DND-41 (cell line): Measurements from ENCODE around the gene EIF2S3.

ENCODE experiments used
- ATAC-seq: fragments of 200-7000 bp; cut with Tn5 transposase; 3 replicates; pipeline ENCODE4 v1.9.1; 2021; ENCODE audit warnings: low read depth; ENCODE audit not compliant: insufficient read depth
- DNase-seq: peaks from one replicate; pipeline ENCODE4 v3.0.0-alpha.2; 2020
- H2AFZ ChIP-seq: 2 replicates; pipeline ENCODE4 v1.6.0; 2012; ENCODE audit warnings: low read depth, low read length
- H3K27ac ChIP-seq: 2 replicates; pipeline ENCODE4 v1.5.1; 2012; ENCODE audit warnings: low read length, inconsistent platforms
- H3K27me3 ChIP-seq: fragments of 200-600 bp; sonication (generic); 2 replicates; pipeline ENCODE4 v1.6.0; 2012; ENCODE audit warnings: low read length, mild to moderate bottlenecking, inconsistent platforms; ENCODE audit not compliant: insufficient read depth, poor library complexity
- H3K36me3 ChIP-seq: 2 replicates; pipeline ENCODE4 v1.5.1; 2012; ENCODE audit warnings: low read length, inconsistent platforms; ENCODE audit not compliant: insufficient read depth
- H3K4me1 ChIP-seq: 2 replicates; pipeline ENCODE4 v1.5.1; 2012; ENCODE audit warnings: mild to moderate bottlenecking, low read length; ENCODE audit not compliant: insufficient read depth
- H3K4me2 ChIP-seq: 2 replicates; pipeline ENCODE4 v1.6.0; 2012; ENCODE audit warnings: mild to moderate bottlenecking, moderate library complexity, low read length, inconsistent platforms; ENCODE audit not compliant: insufficient read depth
- H3K4me3 ChIP-seq, 2 experiments: fragments of 200-600 bp in 1 of 2; shearing (Covaris generic) in 1 of 2; 2 replicates each; pipeline ENCODE4 v1.5.1; 2012 to 2016; ENCODE audit warnings: inconsistent platforms in 2 of 2, low read length in 2 of 2, mild to moderate bottlenecking in 2 of 2, low read depth in 1 of 2, moderate library complexity in 1 of 2
- H3K79me2 ChIP-seq: 2 replicates; pipeline ENCODE4 v1.6.0; 2012; ENCODE audit warnings: low read length, inconsistent platforms; ENCODE audit not compliant: insufficient read depth
- H3K9ac ChIP-seq: 2 replicates; pipeline ENCODE4 v1.6.0; 2012; ENCODE audit warnings: low read depth, mild to moderate bottlenecking, inconsistent platforms, low read length, moderate library complexity
- H3K9me3 ChIP-seq: 2 replicates; pipeline ENCODE4 v1.5.1; 2012; ENCODE audit warnings: low read length, moderate library complexity, mild to moderate bottlenecking, inconsistent platforms; ENCODE audit not compliant: insufficient read depth, severe bottlenecking
- H4K20me1 ChIP-seq: 2 replicates; pipeline ENCODE4 v1.6.0; 2012; ENCODE audit warnings: low read length; ENCODE audit not compliant: insufficient read depth
- EZH2 ChIP-seq: IDR thresholded peaks from 3 replicates; pipeline ENCODE4 v1.6.1; 2012; ENCODE audit warnings: borderline replicate concordance, low read depth, mild to moderate bottlenecking, moderate library complexity, low read length, inconsistent platforms; ENCODE audit not compliant: severe bottlenecking
- TF ChIP-seq, protein P1 (sequence below): IDR thresholded peaks from 2 replicates; pipeline ENCODE4 v1.5.1; 2012; ENCODE audit warnings: borderline replicate concordance, low read length, moderate library complexity, mild to moderate bottlenecking; ENCODE audit not compliant: poor library complexity, severe bottlenecking; ENCODE audit errors: extremely low read depth

Gene EIF2S3

DNA sequence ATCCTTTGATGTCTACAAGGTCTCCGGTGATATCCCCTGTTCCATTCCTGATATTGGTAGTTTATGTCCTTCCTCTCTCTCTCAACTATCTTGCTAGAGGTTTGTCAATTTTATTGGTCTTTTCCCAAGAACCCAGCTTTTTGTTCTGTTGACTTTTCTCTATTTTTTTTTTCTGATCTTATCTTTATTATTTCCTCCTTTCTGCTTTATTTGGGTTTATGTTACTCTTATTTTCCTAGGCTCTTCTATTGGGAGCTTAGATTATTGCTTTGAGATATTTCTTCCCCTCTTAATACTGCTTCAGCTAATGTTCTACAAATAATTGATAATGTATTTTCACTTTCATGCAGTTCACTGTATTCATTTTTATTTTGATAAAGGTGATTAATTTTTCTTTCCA is 44.2 kb downstream of the EIF2S3 start:
- Histone ChIP-seq H3K9ac (no peak overlapping the region), H3K4me1 (peaks cover 5% of the 10 kb centered on the region; the same call in 1 of the 2 replicates), H3K79me2 (no peaks in the 10 kb centered on the region), H3K9me3 (no peaks in the 10 kb centered on the region), H3K36me3 (no peaks in the 10 kb centered on the region), H4K20me1 (no peaks in the 10 kb centered on the region), H3K27ac (no peak overlapping the region), H3K4me3 (no peak overlapping the region), H3K4me2 (no peak overlapping the region), H3K27me3 (no peaks in the 10 kb centered on the region), H2AFZ (no peak overlapping the region)
- DNase-seq (no peak), ATAC-seq (no peak)
- TF ChIP-seq EZH2, result no peak
- TF ChIP-seq, protein P1, sequence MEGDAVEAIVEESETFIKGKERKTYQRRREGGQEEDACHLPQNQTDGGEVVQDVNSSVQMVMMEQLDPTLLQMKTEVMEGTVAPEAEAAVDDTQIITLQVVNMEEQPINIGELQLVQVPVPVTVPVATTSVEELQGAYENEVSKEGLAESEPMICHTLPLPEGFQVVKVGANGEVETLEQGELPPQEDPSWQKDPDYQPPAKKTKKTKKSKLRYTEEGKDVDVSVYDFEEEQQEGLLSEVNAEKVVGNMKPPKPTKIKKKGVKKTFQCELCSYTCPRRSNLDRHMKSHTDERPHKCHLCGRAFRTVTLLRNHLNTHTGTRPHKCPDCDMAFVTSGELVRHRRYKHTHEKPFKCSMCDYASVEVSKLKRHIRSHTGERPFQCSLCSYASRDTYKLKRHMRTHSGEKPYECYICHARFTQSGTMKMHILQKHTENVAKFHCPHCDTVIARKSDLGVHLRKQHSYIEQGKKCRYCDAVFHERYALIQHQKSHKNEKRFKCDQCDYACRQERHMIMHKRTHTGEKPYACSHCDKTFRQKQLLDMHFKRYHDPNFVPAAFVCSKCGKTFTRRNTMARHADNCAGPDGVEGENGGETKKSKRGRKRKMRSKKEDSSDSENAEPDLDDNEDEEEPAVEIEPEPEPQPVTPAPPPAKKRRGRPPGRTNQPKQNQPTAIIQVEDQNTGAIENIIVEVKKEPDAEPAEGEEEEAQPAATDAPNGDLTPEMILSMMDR, result no peak

DNA sequence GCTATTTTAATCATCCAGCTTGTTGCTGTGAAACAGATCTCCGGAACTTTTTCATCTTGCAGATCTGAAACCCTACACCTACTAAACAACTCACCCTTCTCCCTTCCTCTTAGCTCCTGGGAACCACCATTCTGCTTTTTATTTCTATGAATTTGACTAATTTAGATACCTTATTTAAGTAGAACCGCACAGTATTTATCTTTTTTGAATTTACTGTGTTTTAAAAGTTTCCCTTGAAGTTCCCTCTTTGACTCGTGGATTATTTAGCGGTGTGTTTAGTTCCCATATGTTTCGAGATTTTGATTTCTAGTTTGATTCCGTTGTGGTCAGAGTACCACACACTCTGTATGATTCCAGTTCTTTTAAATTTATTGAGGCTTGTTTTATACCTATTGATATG is 44.6 kb downstream of the EIF2S3 start:
- no peak overlapping the region for H3K9ac ChIP-seq
- H3K4me3 ChIP-seq, result no peak overlapping the region
- no peaks in the 10 kb centered on the region for H3K79me2 ChIP-seq
- no peaks in the 10 kb centered on the region for H4K20me1 ChIP-seq
- no peaks in the 10 kb centered on the region for H3K36me3 ChIP-seq
- ATAC-seq, result no peak
- peaks cover 5% of the 10 kb centered on the region; the same call in 1 of the 2 replicates for H3K4me1 ChIP-seq
- no peak for DNase-seq
- TF ChIP-seq EZH2, result no peak
- TF ChIP-seq, protein P1, result no peak
- H3K27me3 ChIP-seq, result no peaks in the 10 kb centered on the region
- H3K9me3 ChIP-seq, result no peaks in the 10 kb centered on the region
- no peak overlapping the region for H3K27ac ChIP-seq
- no peak overlapping the region for H2AFZ ChIP-seq
- H3K4me2 ChIP-seq, result no peak overlapping the region

DNA sequence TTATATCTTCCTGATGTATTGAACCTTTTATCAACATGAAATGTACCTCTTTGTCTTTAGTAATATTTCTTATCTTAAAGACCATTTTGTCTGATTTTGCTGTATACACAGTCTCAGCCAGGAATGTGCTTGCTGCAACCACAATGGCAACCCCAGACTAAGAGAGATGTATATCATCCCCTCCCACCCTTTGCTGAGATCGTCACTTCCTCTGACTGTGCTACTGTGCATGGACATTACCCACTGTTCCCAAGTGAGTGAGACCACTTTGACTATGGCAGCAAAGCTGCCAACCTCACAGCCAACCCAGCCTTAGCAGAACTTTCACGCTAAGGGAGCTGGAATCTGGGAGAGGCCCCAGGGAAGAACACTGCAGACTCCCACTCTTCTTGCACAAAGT is 46.0 kb downstream of the EIF2S3 start:
- H4K20me1 ChIP-seq, result no peaks in the 10 kb centered on the region
- H2AFZ ChIP-seq, result no peak overlapping the region
- H3K4me3 ChIP-seq, result no peak overlapping the region
- no peaks in the 10 kb centered on the region for H3K79me2 ChIP-seq
- ATAC-seq (peak; percentile 61; the same call in 2 of the 3 replicates), DNase-seq (no peak)
- no peak overlapping the region for H3K4me2 ChIP-seq
- no peak overlapping the region for H3K27ac ChIP-seq
- no peak overlapping the region for H3K9ac ChIP-seq
- no peaks in the 10 kb centered on the region for H3K9me3 ChIP-seq
- TF ChIP-seq, protein P1, result no peak
- no peak for TF ChIP-seq EZH2
- peaks cover 5% of the 10 kb centered on the region; the same call in 1 of the 2 replicates for H3K4me1 ChIP-seq
- no peaks in the 10 kb centered on the region for H3K27me3 ChIP-seq
- H3K36me3 ChIP-seq, result no peaks in the 10 kb centered on the region

DNA sequence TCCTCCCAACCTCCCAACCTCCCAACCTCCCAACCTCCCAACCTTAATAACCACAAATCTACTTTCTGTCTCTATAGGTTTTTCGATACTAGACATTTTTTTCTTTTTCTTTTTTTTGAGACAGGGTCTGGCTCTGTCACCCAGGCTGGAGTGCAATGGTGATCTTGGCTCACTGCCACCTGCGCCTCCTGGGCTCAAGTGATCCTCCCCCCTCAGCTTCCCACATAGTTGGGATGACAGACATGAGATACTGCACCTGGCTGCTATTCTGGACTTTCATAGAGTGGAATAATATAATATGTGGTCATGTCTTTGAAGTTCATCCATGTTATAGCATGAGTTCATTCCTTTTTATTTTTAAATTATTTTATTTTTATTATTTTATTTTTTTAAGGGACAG is 55.3 kb downstream of the EIF2S3 start:
- no peak for ATAC-seq

More for the DNA sequence above, 55.3 kb downstream of the EIF2S3 start:
- H3K9me3 ChIP-seq, result no peaks in the 10 kb centered on the region
- H2AFZ ChIP-seq, result no peak overlapping the region
- DNase-seq, result no peak
- no peaks in the 10 kb centered on the region for H3K36me3 ChIP-seq
- TF ChIP-seq, protein P1, result no peak
- TF ChIP-seq EZH2, result no peak
- no peak overlapping the region for H3K27ac ChIP-seq
- H3K79me2 ChIP-seq, result no peaks in the 10 kb centered on the region
- H3K4me3 ChIP-seq, result no peak overlapping the region
- H3K27me3 ChIP-seq, result no peaks in the 10 kb centered on the region
- no peak overlapping the region for H3K4me2 ChIP-seq
- no peaks in the 10 kb centered on the region for H4K20me1 ChIP-seq
- H3K9ac ChIP-seq, result no peak overlapping the region
- no peaks in the 10 kb centered on the region for H3K4me1 ChIP-seq
